Measurements from ENCODE around the gene PLXNA2. TPM values are rescaled to one million over a fixed set of nuclear protein-coding genes. Genes with fewer than 3 reads are reported as not detected.
A peak's percentile ranks its signal among the peaks of the same experiment; 100 is the strongest.

PLXNA2 gene
- total and polyA plus RNA-seq, 11 donors: 9.2 to 28.2 (median 18.0) TPM

- H3K9me3 ChIP-seq: no peaks in the 10 kb centered on the region
- DNase-seq: no peak
- intact Hi-C loops (cut with DNase I): loop anchor here in 3 of 10 donors (10.0 kb wide), 1 partner anchor 49 kb away; no protein-coding TSS in a partner anchor
- no peak overlapping the region for H3K27ac ChIP-seq
- no peaks in the 10 kb centered on the region for H3K27me3 ChIP-seq
- H3K36me3 ChIP-seq: peaks cover 0 to 15% (median 0%) of the 10 kb centered on the region in 9 donors
- H3K4me1 ChIP-seq: peaks cover 0 to 60% (median 41%) of the 10 kb centered on the region in 12 donors
- H3K4me3 ChIP-seq: no peak overlapping the region
- TF ChIP-seq POLR2A (IDR thresholded peaks at IDR 0.05): no peak
- TF ChIP-seq CTCF (IDR thresholded peaks at IDR 0.05): no peak
- no peak for ATAC-seq
- 90 to 98% (median 96%) methylated on average over 3 of the region's 3 CpGs for WGBS, 4 donors
These were observed 58.4 kb downstream of the PLXNA2 start for GRCh38 chr1:208185801-208186231.

GRCh38 chr1:208184966-208185654 lies 59.1 kb downstream of the PLXNA2 start:
- DNase-seq: no peak
- Histone ChIP-seq H3K4me3 (no peak overlapping the region), H3K27me3 (no peaks in the 10 kb centered on the region), H3K27ac (peak overlapping the region in 1 of 12 donors; percentile 14), H3K4me1 (peaks cover 0 to 67% (median 47%) of the 10 kb centered on the region in 12 donors), H3K9me3 (no peaks in the 10 kb centered on the region), H3K36me3 (peaks cover 0 to 8% (median 0%) of the 10 kb centered on the region in 9 donors)
- TF ChIP-seq CTCF (IDR thresholded peaks at IDR 0.05) (no peak), POLR2A (IDR thresholded peaks at IDR 0.05) (no peak)
- no peak for ATAC-seq
- intact Hi-C loops (cut with DNase I): loop anchor here in 3 of 10 donors (10.0 kb wide), 1 partner anchor 50 kb away; no protein-coding TSS in a partner anchor
- 65 to 70% (median 66%) methylated on average over 5 of the region's 5 CpGs for WGBS, 4 donors

- Histone ChIP-seq H3K4me3 (no peak overlapping the region), H3K27me3 (no peaks in the 10 kb centered on the region), H3K36me3 (peaks cover 0 to 7% (median 0%) of the 10 kb centered on the region in 9 donors), H3K9me3 (no peaks in the 10 kb centered on the region), H3K4me1 (peaks cover 0 to 72% (median 56%) of the 10 kb centered on the region in 12 donors), H3K27ac (peak overlapping the region in 2 of 12 donors; percentile 19 to 50)
- TF ChIP-seq POLR2A (IDR thresholded peaks at IDR 0.05) (no peak), CTCF (IDR thresholded peaks at IDR 0.05) (no peak)
- peak in 2 of 5 donors; percentile 46 to 51 for DNase-seq
- peak; percentile 30 to 93 (median 74) for ATAC-seq
- intact Hi-C loops (cut with DNase I): loop anchor here in 3 of 10 donors (10.0 kb wide), 1 partner anchor 51 kb away; no protein-coding TSS in a partner anchor
- WGBS, 4 donors: 76 to 86% (median 82%) methylated on average over 8 of the region's 8 CpGs
These were observed 59.9 kb downstream of the PLXNA2 start for GRCh38 chr1:208183977-208184911.
